Measurements from ENCODE around the gene NUDC. TPM values are rescaled to one million over a fixed set of nuclear protein-coding genes. Genes with fewer than 3 reads are reported as not detected.

Gene NUDC
- total RNA-seq, result 21.6 TPM

DNA sequence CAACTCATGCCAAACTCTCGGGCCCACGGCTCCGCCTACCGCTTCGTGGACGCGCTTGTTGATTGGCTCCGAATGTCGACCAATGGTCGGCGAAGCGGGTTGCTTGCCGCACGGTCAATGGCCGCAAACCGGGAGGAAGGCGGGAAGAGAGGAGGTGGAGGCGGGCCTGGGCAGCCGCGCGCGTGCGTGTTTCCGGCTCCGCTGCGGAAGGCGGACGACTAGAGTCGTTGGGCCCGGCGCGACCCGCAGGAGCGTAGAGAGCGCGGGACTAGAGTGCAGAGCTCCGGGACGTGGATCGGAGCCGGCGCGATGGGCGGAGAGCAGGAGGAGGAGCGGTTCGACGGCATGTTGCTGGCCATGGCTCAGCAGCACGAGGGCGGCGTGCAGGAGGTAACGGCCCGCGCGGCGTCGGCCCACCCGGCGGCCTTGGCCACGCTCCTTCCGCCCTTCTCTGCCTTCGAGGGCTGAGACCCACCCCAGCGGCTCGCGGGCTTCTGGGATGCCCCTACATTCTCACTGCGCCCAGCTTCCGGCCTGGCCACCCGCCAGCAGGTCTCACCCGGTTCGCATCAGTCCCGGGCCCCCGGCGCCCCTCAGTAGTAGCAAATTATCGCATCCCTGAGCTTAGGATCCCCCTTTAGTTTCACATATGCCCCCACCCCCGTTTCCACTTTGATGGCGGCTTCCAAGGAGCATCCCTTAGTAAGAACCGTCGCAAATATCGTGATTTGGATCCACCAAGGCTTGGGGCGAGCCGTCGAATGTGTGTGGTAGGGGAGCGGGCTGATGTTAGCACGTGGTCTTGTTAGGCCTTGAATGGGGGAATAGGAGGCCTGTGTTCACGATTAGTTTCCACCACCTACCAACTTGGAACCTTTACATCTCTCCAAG lies at the start of gene NUDC:
Gene NUDC, plus strand, starts transcription at position 204 of the 891 bp plus-strand sequence. Its CDS starts 106 bp downstream, at position 310.

DNA sequence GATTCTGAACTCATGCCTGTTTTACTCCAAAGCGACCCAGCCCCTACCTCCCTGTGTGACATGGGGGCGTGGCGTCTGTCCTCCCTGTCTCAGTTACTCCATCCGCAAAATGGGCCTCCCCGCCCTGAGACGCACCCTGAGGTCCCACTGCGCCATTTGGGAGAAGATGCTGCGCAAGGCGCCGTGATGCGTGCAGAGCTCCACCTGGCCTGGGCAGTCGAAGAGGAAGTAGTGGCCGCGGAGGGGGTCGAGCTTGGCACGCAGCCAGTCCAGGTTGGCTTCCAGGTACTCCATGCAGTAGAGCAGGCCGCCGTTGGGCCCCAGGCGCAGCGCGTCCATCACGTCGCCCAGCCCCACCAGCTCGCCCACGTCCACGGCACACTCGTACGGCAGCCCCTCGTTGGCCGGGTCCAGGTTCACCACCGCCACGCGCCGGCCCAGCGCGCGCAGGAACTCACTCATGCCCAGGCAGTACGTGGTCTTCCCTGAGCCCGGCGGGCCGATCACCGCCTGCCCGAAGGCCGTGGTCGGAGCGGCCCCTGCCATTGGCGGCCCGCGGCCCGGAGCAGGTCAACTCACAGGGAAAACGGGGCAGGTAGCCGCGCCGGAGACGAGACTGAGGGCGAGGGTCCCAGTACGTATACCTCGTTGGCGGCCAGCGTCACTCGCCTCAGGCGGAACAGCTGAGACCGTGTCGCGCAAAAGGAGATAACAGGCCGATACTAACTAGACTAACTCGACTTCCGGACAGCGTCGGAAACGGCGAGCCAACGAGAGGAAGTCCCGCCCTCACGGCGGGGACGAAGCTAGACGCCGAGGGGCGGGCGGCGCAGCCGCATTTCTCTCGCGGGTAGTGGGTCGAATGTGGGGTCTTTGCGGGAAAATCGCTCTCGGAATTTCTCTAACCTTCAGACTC lies 31.7 kb upstream of the NUDC start, which contains the start of gene GPN2:
Gene GPN2, minus strand, starts transcription at position 733 of the 916 bp plus-strand sequence. Its CDS starts 187 bp downstream, at position 546.

DNA sequence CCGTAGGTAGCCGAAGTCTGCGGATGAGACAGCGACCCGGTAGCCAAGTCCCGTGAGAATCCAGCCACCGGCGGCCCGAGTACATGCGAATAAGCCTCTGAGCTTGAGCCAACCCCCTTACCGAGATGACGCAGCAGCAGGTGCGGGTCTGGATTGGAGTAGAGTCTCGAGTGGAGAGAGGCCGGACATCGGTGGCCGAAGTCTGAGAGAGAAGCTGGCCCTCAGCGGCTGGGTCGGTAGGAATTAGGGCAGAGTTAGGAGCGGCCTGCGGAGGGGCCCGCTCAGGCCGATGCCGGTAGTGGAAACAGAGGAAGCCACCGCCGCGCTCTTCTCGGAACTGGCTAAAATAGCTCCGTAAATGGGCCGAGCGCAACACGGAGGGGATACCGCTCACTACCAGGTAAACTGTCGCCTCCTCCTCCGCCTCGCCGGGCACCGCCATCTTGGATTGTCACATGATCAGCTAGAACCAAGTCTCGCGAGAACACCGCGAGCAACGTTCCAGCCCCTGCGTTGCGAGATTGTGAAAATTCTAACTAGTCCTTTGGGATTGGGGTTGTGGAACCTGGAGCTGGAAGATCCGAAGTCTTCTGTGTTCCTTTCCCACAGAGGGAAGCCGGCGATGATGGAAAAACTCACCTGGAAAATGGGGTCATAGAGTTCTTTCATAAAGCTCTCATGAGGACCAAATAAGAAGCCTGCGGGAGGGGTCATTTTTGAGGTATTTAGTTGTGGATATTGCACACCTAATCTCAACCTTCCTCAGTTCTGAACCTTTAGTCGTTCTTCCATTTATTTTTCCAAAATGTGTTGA lies 21.3 kb upstream of the NUDC start, which contains the start of gene GPATCH3:
Gene GPATCH3, minus strand, starts transcription at position 467 of the 814 bp plus-strand sequence. Its CDS starts 25 bp downstream, at position 442.

DNA sequence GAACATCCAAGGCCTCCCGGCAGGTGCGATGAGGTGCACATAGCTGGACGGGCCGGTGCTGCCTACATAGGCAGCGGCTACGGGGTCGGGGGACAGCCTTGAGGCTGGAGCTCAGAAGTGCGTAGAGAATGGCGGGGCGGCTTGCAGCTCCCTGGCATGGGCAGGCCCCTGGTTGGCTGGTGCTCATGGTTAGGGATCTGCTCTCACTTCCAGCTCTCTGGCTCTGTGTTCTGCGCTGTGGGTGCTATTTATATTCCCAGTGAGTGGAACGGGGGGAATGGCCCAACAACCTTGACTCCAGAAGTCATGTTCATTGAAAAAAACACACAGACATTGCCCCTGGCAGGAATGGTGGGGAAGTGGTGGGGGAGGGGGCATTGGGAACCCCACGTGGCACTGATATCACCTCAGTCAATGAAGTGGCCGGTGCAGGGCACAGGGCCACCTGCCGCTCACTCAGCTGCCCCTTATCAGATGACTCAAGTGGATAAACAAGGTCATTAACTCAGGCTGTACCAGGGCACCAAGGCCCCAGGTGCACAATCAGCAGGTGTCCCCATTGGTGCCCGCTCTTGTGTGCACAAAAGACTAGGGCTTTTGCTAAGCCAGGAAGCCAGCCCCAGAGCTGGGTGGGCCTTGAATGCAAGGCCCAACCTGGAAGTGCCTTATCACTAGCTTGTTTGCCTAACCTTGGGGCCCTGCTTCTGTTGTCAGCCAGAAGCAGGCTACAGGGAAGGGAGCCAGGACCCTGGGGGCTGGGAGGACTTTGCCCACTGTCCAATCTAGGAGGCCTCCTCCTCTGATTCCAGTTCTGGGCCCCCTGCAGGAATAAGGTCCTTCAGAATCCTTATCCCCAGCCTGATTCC lies 7.6 kb upstream of the NUDC start, which contains the start of gene NR0B2:
Gene NR0B2, minus strand, starts transcription at position 222 of the 866 bp plus-strand sequence. Its CDS starts 35 bp downstream, at position 187.

DNA sequence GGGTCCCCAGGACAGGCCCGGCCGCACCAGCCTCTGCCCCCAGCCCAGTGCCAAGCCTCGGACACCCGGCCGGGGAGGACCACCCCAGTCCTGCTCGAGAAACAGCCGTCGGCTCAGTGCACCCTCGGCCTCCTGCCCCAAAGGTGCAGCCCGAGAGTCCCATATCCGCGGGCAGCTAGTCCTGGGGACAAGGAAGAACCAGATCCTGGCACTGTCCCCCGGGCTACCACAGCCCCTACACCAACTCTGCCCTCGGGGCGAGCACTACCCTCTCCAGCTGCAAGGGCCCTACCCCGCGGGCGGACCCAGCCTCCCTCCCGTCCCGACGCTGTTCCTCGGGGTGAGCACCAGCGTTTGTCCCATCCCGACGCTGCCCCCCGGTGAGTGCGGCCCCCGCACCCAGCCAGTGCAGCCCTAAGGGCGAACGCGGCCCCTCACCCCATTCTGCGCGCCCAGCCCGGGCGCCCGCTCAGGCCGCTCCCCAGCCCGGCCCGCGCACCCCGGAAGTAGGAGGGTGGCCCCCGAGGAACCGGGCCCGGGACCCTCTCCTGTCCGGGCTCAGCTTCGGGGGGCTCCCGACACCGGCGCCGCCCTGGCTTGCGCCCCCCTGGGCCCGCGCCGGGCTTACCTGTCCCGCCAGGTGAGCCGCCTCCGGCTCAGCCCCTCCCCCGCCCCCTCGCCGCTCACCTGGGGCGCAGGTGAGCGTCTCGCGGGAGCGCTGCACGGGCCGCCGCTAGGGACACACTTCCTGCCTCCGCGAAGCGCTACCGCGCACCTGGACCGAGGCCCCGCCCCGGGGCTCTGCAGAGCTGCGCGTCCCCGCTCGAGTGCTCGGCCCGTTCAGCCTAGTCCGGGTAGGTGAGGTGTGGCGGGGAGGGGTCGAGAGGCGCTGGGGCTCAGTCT lies 38.4 kb downstream of the NUDC start, which contains the start of gene KDF1:
Gene KDF1, minus strand, starts transcription at position 747 of the 903 bp plus-strand sequence. CDS start 8,088 bp downstream, outside the sequence.

DNA sequence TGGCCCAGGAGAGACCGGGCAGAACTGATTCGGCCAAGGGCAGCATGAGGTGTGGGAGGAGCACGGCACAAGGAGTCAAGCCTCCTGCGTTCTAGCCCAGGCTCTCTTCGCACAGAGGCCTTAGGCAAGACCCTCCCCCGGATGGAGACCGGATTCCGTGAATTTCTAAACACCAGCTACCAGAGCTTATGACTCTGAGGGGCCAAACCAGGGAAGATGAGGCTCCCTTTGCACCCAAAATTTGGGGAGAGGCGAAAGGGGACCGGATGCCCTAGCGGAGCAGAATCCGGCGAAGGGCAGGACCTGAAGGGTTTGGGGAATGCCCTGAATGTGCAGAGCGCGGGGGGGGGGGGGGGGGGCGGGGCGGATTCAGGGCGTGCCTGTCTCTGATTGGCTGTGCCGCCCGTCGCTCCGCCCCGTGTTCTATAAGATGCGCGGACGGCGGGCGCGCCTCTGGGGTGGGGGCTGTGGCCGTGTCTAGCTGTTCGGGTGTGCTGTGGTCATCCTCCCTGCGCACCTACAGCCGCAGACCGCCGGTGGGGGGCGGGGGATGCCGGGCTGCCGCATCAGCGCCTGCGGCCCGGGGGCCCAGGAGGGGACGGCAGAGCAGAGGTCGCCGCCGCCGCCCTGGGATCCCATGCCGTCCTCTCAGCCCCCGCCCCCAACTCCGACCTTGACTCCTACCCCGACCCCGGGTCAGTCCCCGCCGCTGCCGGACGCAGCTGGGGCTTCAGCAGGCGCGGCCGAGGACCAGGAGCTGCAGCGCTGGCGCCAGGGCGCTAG lies 71.9 kb downstream of the NUDC start, which contains the start of gene TRNP1:
Gene TRNP1, plus strand, starts transcription at position 456 of the 783 bp plus-strand sequence. Its CDS starts 95 bp downstream, at position 551.

Other genes with a start within 250 kb of the NUDC start
- 83.9 TPM for gene ARID1A, start 225.7 kb upstream of the NUDC start, total RNA-seq
- gene PIGV, start 133.8 kb upstream of the NUDC start, total RNA-seq, result 5.3 TPM
- gene ZDHHC18, start 95.1 kb upstream of the NUDC start, total RNA-seq, result 15.7 TPM
- 0.63 TPM for gene SFN, start 58.6 kb upstream of the NUDC start, total RNA-seq
- gene GPN2, start 31.5 kb upstream of the NUDC start, total RNA-seq, result 14.7 TPM
- gene GPATCH3, start 21.3 kb upstream of the NUDC start, total RNA-seq, result 12.5 TPM
- not detected for gene NR0B2, start 7.8 kb upstream of the NUDC start, total RNA-seq
- gene KDF1, start 38.7 kb downstream of the NUDC start, total RNA-seq, result not detected
- 11.9 TPM for gene TRNP1, start 71.9 kb downstream of the NUDC start, total RNA-seq
- gene TENT5B, start 91.1 kb downstream of the NUDC start, total RNA-seq, result not detected
- 2.2 TPM for gene SLC9A1, start 233.4 kb downstream of the NUDC start, total RNA-seq